IPS-18a (cell line): ENCODE results near the gene LRRC71.
A peak's percentile ranks its signal among the peaks of the same experiment; 100 is the strongest.

ENCODE experiments used
- H3K27ac ChIP-seq: one replicate; pipeline ENCODE4 v1.5.1; 2013; ENCODE audit warnings: low read length
- H3K27me3 ChIP-seq: one replicate; pipeline ENCODE4 v1.6.1; 2013; ENCODE audit warnings: mild to moderate bottlenecking, low read length; ENCODE audit not compliant: control insufficient read depth, insufficient read depth
- H3K36me3 ChIP-seq: one replicate; pipeline ENCODE4 v1.6.1; 2013; ENCODE audit warnings: low read depth, low read length; ENCODE audit not compliant: control insufficient read depth
- H3K4me1 ChIP-seq: one replicate; pipeline ENCODE4 v1.6.1; 2013; ENCODE audit warnings: low read depth, low read length; ENCODE audit not compliant: control insufficient read depth
- H3K4me3 ChIP-seq: one replicate; pipeline ENCODE4 v1.5.1; 2013; ENCODE audit warnings: low read length
- H3K9ac ChIP-seq: one replicate; pipeline ENCODE4 v1.6.1; 2013; ENCODE audit warnings: mild to moderate bottlenecking, low read length, moderate library complexity
- H3K9me3 ChIP-seq: one replicate; pipeline ENCODE4 v1.6.1; 2013; ENCODE audit warnings: low read depth, low read length; ENCODE audit not compliant: control insufficient read depth

LRRC71 gene

GRCh38 chr1:156920233-156921052, at the start of gene LRRC71:
Gene LRRC71 (plus strand): TSS chr1:156920632. CDS start chr1:156920804, 172 bp downstream.
- H3K27ac ChIP-seq = no peak within 1 kb of the TSS
- no peak within 1 kb of the TSS for H3K9ac ChIP-seq
- peak within 1 kb of the TSS; percentile 56 for H3K4me3 ChIP-seq

DNA sequence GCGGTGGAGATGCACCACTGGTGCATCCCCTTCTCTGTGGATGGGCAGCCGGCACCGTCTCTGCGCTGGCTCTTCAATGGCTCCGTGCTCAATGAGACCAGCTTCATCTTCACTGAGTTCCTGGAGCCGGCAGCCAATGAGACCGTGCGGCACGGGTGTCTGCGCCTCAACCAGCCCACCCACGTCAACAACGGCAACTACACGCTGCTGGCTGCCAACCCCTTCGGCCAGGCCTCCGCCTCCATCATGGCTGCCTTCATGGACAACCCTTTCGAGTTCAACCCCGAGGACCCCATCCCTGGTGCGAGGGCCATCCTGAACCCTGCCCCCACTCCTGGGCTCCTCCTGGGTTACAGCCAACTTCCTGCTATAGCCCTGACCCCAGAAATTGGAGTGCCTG, 46.8 kb upstream of the LRRC71 start:
- H3K9ac ChIP-seq = no peak overlapping the region
- H3K36me3 ChIP-seq = no peaks in the 10 kb centered on the region
- H3K27me3 ChIP-seq = peaks cover 34% of the 10 kb centered on the region
- H3K27ac ChIP-seq = no peak overlapping the region
- H3K4me3 ChIP-seq = no peak overlapping the region
- no peaks in the 10 kb centered on the region for H3K9me3 ChIP-seq
- H3K4me1 ChIP-seq = peaks cover 4% of the 10 kb centered on the region

More at GRCh38 chr1:156920233-156921052, at the start of gene LRRC71:
- H3K36me3 ChIP-seq = no peaks in the 10 kb centered on the region
- H3K9me3 ChIP-seq = no peaks in the 10 kb centered on the region
- peaks cover 3% of the 10 kb centered on the region for H3K4me1 ChIP-seq
- H3K27me3 ChIP-seq = peaks cover 76% of the 10 kb centered on the region

DNA sequence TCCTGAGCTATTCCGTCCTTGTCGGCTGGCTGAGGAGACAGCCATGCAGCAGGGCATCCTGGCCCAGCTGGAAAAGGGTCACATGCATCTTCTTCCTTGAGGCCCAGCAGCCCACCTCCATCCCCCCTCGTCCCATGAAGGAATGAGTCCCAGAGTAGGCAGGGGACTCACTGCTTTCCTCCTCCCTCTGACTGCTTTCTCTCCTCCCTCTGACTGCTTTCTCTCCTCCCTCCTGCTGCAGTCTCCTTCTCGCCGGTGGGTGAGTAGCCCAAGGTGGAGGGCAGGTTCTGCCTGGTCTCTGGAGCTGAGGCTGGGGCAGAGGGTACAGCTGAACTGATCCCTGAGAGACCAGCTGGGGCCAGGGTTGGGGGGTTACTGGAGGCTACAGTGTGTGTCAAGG, 46.3 kb upstream of the LRRC71 start:
- H3K27ac ChIP-seq = no peak overlapping the region

GRCh38 chr1:156874572-156875340, 45.7 kb upstream of the LRRC71 start:
- H3K27ac ChIP-seq = no peak overlapping the region
- no peaks in the 10 kb centered on the region for H3K9me3 ChIP-seq
- H3K4me1 ChIP-seq = peaks cover 4% of the 10 kb centered on the region
- no peak overlapping the region for H3K4me3 ChIP-seq
- H3K27me3 ChIP-seq = peaks cover 38% of the 10 kb centered on the region
- no peaks in the 10 kb centered on the region for H3K36me3 ChIP-seq
- H3K9ac ChIP-seq = no peak overlapping the region

More for the DNA sequence above, 46.3 kb upstream of the LRRC71 start:
- Histone ChIP-seq H3K9me3 (no peaks in the 10 kb centered on the region), H3K27me3 (peaks cover 38% of the 10 kb centered on the region), H3K4me1 (peaks cover 4% of the 10 kb centered on the region), H3K4me3 (no peak overlapping the region), H3K36me3 (no peaks in the 10 kb centered on the region), H3K9ac (no peak overlapping the region)

GRCh38 chr1:156875341-156875615, 45.2 kb upstream of the LRRC71 start:
- Histone ChIP-seq H3K27ac (no peak overlapping the region), H3K9ac (no peak overlapping the region), H3K4me3 (no peak overlapping the region), H3K9me3 (no peaks in the 10 kb centered on the region), H3K36me3 (no peaks in the 10 kb centered on the region), H3K4me1 (peaks cover 4% of the 10 kb centered on the region), H3K27me3 (peaks cover 38% of the 10 kb centered on the region)

DNA sequence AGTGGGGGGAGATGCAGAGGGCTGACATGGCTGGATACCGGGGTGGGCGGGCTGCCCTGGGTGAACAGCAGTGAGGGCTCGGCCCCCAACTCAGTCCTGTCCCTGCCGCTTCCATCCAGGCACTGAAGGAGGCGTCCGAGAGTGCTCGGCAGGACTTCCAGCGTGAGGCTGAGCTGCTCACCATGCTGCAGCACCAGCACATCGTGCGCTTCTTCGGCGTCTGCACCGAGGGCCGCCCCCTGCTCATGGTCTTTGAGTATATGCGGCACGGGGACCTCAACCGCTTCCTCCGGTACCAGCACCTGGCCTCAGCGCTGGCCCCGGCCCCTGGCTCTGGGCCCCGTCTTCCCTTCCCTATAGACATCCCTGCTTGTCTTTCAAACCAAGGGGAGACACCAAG, 44.2 kb upstream of the LRRC71 start:
- Histone ChIP-seq H3K27ac (no peak overlapping the region), H3K36me3 (no peaks in the 10 kb centered on the region), H3K4me3 (no peak overlapping the region), H3K9me3 (no peaks in the 10 kb centered on the region), H3K27me3 (peaks cover 34% of the 10 kb centered on the region), H3K9ac (no peak overlapping the region), H3K4me1 (peaks cover 4% of the 10 kb centered on the region)

DNA sequence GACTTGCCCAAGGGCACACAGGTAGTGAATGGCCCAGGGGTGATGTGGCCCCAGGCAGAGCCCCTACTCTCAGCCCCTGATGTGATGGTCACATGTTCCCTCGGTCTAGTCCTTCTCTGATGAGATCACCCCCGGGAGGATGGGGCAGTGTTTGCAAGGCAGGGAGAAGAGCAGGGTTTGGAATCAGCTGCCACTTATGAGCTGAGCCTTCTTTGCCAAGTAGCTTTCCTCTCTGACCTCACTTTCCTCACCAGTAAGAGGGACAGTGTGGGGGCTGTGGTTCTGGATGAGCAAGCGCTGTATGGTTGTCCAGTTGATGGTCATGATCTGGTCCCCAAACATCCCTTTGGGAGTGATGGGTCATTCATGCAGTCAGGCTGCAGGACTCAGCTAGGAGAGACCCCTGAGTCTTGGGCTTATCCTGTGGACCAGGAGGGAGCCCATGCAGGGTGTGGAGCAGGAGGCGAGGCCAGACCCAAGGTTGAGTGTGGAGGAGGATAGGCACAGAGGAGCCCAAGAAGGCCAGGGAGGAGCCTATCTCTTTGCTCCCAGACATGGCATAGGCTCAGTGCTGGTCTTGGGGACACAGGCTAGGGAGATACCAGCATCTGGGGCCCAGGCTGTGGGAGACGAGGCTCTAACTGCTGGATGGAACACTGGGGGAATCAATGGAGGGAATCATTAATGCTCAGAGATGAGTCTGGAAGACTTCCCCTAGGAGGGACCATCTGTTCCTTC, 42.8 kb upstream of the LRRC71 start:
- H3K36me3 ChIP-seq = no peaks in the 10 kb centered on the region
- H3K9me3 ChIP-seq = no peaks in the 10 kb centered on the region
- H3K27me3 ChIP-seq = peaks cover 38% of the 10 kb centered on the region
- H3K4me3 ChIP-seq = no peak overlapping the region
- H3K4me1 ChIP-seq = peaks cover 4% of the 10 kb centered on the region
- no peak overlapping the region for H3K27ac ChIP-seq
- no peak overlapping the region for H3K9ac ChIP-seq

DNA sequence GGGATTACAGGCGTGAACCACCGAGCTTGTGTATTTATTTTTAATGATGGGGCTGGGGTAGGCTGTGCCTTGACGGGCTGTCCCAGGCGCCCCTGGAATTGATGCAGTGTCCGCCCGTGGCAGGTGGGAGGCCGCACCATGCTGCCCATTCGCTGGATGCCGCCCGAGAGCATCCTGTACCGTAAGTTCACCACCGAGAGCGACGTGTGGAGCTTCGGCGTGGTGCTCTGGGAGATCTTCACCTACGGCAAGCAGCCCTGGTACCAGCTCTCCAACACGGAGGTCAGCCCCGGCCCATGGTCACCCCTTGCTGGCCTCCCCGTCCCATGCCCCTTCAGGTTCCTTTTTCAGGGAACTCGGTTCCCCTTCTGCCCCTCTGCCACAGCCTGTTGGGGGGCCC, 40.6 kb upstream of the LRRC71 start:
- no peak overlapping the region for H3K9ac ChIP-seq
- no peaks in the 10 kb centered on the region for H3K9me3 ChIP-seq
- H3K27me3 ChIP-seq = peaks cover 53% of the 10 kb centered on the region
- H3K4me1 ChIP-seq = peaks cover 8% of the 10 kb centered on the region
- no peak overlapping the region for H3K4me3 ChIP-seq
- H3K27ac ChIP-seq = no peak overlapping the region
- no peaks in the 10 kb centered on the region for H3K36me3 ChIP-seq

DNA sequence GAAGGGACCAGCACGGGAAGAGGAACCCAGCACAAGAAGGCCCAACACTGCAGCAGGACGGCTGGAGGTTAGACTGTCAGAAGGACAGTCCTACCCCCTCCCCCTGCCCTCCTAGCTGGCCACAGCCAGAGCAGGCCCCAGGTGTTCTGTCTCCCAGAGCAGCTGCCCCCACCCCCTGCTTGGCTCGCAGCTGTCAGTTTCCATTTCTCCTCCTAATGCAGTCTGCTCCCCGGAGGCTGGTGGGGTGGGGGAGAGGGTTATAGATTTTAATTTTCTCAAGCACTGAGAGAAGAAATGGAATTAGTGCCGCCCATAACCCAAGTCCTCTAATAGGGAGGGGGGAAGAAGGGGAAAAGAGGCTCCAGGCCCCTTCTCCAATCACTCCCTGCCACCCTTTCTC, 40.0 kb upstream of the LRRC71 start:
- Histone ChIP-seq H3K4me1 (peaks cover 8% of the 10 kb centered on the region), H3K27me3 (peaks cover 58% of the 10 kb centered on the region), H3K9me3 (no peaks in the 10 kb centered on the region), H3K27ac (no peak overlapping the region), H3K9ac (no peak overlapping the region), H3K36me3 (no peaks in the 10 kb centered on the region), H3K4me3 (no peak overlapping the region)

GRCh38 chr1:156881101-156881500, 39.3 kb upstream of the LRRC71 start:
- no peaks in the 10 kb centered on the region for H3K36me3 ChIP-seq
- no peaks in the 10 kb centered on the region for H3K9me3 ChIP-seq
- H3K4me3 ChIP-seq = no peak overlapping the region
- H3K4me1 ChIP-seq = peaks cover 8% of the 10 kb centered on the region
- H3K9ac ChIP-seq = no peak overlapping the region
- peaks cover 58% of the 10 kb centered on the region for H3K27me3 ChIP-seq
- no peak overlapping the region for H3K27ac ChIP-seq

DNA sequence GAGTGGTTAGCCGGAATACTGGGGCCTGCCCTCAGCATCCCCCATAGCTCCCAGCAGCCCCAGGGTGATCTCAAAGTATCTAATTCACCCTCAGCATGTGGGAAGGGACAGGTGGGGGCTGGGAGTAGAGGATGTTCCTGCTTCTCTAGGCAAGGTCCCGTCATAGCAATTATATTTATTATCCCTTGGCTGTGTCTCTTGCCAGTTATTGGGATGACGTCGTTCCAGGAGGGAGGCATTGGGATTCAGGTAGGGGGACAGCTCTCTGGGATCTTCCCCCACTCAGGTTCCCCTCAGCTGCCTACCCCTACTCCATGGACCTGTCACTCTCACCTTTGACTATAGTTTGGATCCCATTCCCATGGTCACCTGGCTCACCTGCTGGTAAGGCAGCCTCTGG, 38.8 kb upstream of the LRRC71 start:
- Histone ChIP-seq H3K9me3 (no peaks in the 10 kb centered on the region), H3K4me1 (peaks cover 6% of the 10 kb centered on the region), H3K36me3 (no peaks in the 10 kb centered on the region), H3K9ac (no peak overlapping the region), H3K27me3 (peaks cover 58% of the 10 kb centered on the region), H3K4me3 (no peak overlapping the region), H3K27ac (no peak overlapping the region)
